ENCODE data around the gene CGRRF1.

The CGRRF1 gene

GRCh38 chr14:54470701-54471100 is 39.0 kb upstream of the CGRRF1 start:
- DNase-seq (ENCODE audit: low spot score) (no peak), ATAC-seq (ENCODE audit: low read depth) (no peak; the same call in 2 of the 3 replicates)
- no peak for TF ChIP-seq CTCF (IDR thresholded peaks at IDR 0.05; ENCODE audit: poor library complexity, severe bottlenecking)
- Histone ChIP-seq H3K27ac (ENCODE audit: poor library complexity, severe bottlenecking) (no peak overlapping the region), H3K9me3 (ENCODE audit: severe bottlenecking) (no peaks in the 10 kb centered on the region), H3K27me3 (ENCODE audit: insufficient read depth, poor library complexity, severe bottlenecking) (no peaks in the 10 kb centered on the region), H3K4me1 (ENCODE audit: insufficient read depth, poor library complexity, severe bottlenecking) (no peaks in the 10 kb centered on the region), H3K4me3 (ENCODE audit: severe bottlenecking) (no peak overlapping the region), H3K36me3 (ENCODE audit: low read depth) (peaks cover 31% of the 10 kb centered on the region)

DNA sequence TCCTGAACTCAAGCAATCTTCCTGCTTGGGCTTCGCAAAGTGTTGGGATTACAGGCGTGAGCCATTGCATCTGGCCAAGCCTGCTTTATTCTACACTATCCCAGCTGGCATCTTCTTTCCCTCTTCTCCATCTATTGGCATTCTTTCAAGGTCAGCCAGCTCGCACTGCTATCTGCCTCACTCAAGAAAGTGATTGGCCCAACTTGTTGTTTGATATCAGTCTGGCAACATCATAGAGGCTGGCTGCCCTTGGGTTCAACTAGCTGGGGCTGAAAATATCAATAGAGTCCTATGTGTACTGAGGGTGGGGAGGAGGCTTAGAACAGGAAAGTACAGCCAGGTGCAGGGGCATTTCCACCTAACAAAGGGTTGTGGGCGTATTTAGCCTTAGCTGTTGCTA is 38.1 kb upstream of the CGRRF1 start:
- DNase-seq (ENCODE audit: low spot score) (no peak), ATAC-seq (ENCODE audit: low read depth) (no peak)
- Histone ChIP-seq H3K27me3 (ENCODE audit: insufficient read depth, poor library complexity, severe bottlenecking) (no peaks in the 10 kb centered on the region), H3K36me3 (ENCODE audit: low read depth) (peaks cover 38% of the 10 kb centered on the region), H3K4me1 (ENCODE audit: insufficient read depth, poor library complexity, severe bottlenecking) (no peaks in the 10 kb centered on the region), H3K9me3 (ENCODE audit: severe bottlenecking) (no peaks in the 10 kb centered on the region), H3K4me3 (ENCODE audit: severe bottlenecking) (no peak overlapping the region), H3K27ac (ENCODE audit: poor library complexity, severe bottlenecking) (no peak overlapping the region)
- no peak for TF ChIP-seq CTCF (IDR thresholded peaks at IDR 0.05; ENCODE audit: poor library complexity, severe bottlenecking)

GRCh38 chr14:54472315-54472714 is 37.4 kb upstream of the CGRRF1 start:
- ATAC-seq (ENCODE audit: low read depth): no peak
- peaks cover 44% of the 10 kb centered on the region for H3K36me3 ChIP-seq (ENCODE audit: low read depth)
- no peak for TF ChIP-seq CTCF (IDR thresholded peaks at IDR 0.05; ENCODE audit: poor library complexity, severe bottlenecking)
- no peak overlapping the region for H3K4me3 ChIP-seq (ENCODE audit: severe bottlenecking)
- H3K4me1 ChIP-seq (ENCODE audit: insufficient read depth, poor library complexity, severe bottlenecking): no peaks in the 10 kb centered on the region
- no peak overlapping the region for H3K27ac ChIP-seq (ENCODE audit: poor library complexity, severe bottlenecking)
- H3K9me3 ChIP-seq (ENCODE audit: severe bottlenecking): no peaks in the 10 kb centered on the region
- DNase-seq (ENCODE audit: low spot score): no peak
- no peaks in the 10 kb centered on the region for H3K27me3 ChIP-seq (ENCODE audit: insufficient read depth, poor library complexity, severe bottlenecking)

- Histone ChIP-seq H3K27ac (ENCODE audit: poor library complexity, severe bottlenecking) (no peak overlapping the region), H3K4me1 (ENCODE audit: insufficient read depth, poor library complexity, severe bottlenecking) (no peaks in the 10 kb centered on the region), H3K9me3 (ENCODE audit: severe bottlenecking) (no peaks in the 10 kb centered on the region), H3K36me3 (ENCODE audit: low read depth) (peaks cover 61% of the 10 kb centered on the region), H3K27me3 (ENCODE audit: insufficient read depth, poor library complexity, severe bottlenecking) (no peaks in the 10 kb centered on the region), H3K4me3 (ENCODE audit: severe bottlenecking) (no peak overlapping the region)
- no peak for ATAC-seq (ENCODE audit: low read depth)
- DNase-seq (ENCODE audit: low spot score): no peak
- TF ChIP-seq CTCF (IDR thresholded peaks at IDR 0.05; ENCODE audit: poor library complexity, severe bottlenecking): no peak
Observed at GRCh38 chr14:54474232-54474793, 35.4 kb upstream of the CGRRF1 start.

- H3K27me3 ChIP-seq (ENCODE audit: insufficient read depth, poor library complexity, severe bottlenecking): no peaks in the 10 kb centered on the region
- peaks cover 2% of the 10 kb centered on the region for H3K4me1 ChIP-seq (ENCODE audit: insufficient read depth, poor library complexity, severe bottlenecking)
- DNase-seq (ENCODE audit: low spot score) (no peak), ATAC-seq (ENCODE audit: low read depth) (0 out of 3 replicates have a peak, but pooled peaks have one; percentile 26)
- no peak overlapping the region for H3K4me3 ChIP-seq (ENCODE audit: severe bottlenecking)
- TF ChIP-seq CTCF (IDR thresholded peaks at IDR 0.05; ENCODE audit: poor library complexity, severe bottlenecking): no peak
- H3K27ac ChIP-seq (ENCODE audit: poor library complexity, severe bottlenecking): no peak overlapping the region
- peaks cover 71% of the 10 kb centered on the region for H3K36me3 ChIP-seq (ENCODE audit: low read depth)
- no peaks in the 10 kb centered on the region for H3K9me3 ChIP-seq (ENCODE audit: severe bottlenecking)
Observed at GRCh38 chr14:54475187-54475899, 34.4 kb upstream of the CGRRF1 start.
